MM.1S (cell line): ENCODE measurements around the gene TP73.

Source experiments
- DNase-seq: peaks from one replicate; pipeline ENCODE4 v3.0.0-alpha.2; 2015
- H2AFZ ChIP-seq: fragments of 300-600 bp; sonication (generic); 2 replicates; pipeline ENCODE4 v1.6.0; 2016; ENCODE audit warnings: antibody characterized with exemption, low read length
- H3F3A ChIP-seq: fragments of 300-600 bp; sonication (generic); 2 replicates; pipeline ENCODE4 v1.6.1; 2016; ENCODE audit warnings: mild to moderate bottlenecking, antibody characterized with exemption, low read length, moderate library complexity, mixed read lengths; ENCODE audit not compliant: insufficient read depth
- H3K27ac ChIP-seq: fragments of 300-600 bp; sonication (generic); 2 replicates; pipeline ENCODE4 v1.5.1; 2016; ENCODE audit warnings: mild to moderate bottlenecking, low read length
- H3K27me3 ChIP-seq: fragments of 300-600 bp; sonication (generic); replicated peaks from 2 replicates; pipeline ENCODE4 v1.6.0; 2016; ENCODE audit warnings: low read length; ENCODE audit not compliant: insufficient read depth
- H3K36me3 ChIP-seq: fragments of 300-600 bp; sonication (generic); replicated peaks from 2 replicates; pipeline ENCODE4 v1.6.1; 2016; ENCODE audit warnings: mild to moderate bottlenecking, low read length, mixed read lengths; ENCODE audit not compliant: insufficient read depth
- H3K4me1 ChIP-seq: fragments of 300-600 bp; sonication (generic); 2 replicates; pipeline ENCODE4 v1.6.1; 2016; ENCODE audit warnings: low read length, mixed read lengths
- H3K4me2 ChIP-seq: fragments of 300-600 bp; sonication (generic); 2 replicates; pipeline ENCODE4 v1.6.0; 2016; ENCODE audit warnings: low read depth, low read length
- H3K4me3 ChIP-seq: fragments of 300-600 bp; sonication (generic); 2 replicates; pipeline ENCODE4 v1.5.1; 2016; ENCODE audit warnings: low read length, mixed read lengths
- H3K79me2 ChIP-seq: fragments of 300-600 bp; sonication (generic); 2 replicates; pipeline ENCODE4 v1.6.1; 2016; ENCODE audit warnings: mixed run types, low read length, mixed read lengths
- H3K9ac ChIP-seq: fragments of 300-600 bp; sonication (generic); 2 replicates; pipeline ENCODE4 v1.6.1; 2016; ENCODE audit warnings: low read length, mixed read lengths
- H3K9me2 ChIP-seq: fragments of 300-600 bp; sonication (generic); replicated peaks from 2 replicates; pipeline ENCODE4 v1.6.1; 2016; ENCODE audit warnings: mild to moderate bottlenecking, low read length, mixed read lengths; ENCODE audit not compliant: insufficient read depth
- H3K9me3 ChIP-seq: fragments of 300-600 bp; sonication (generic); replicated peaks from 2 replicates; pipeline ENCODE4 v1.6.1; 2016; ENCODE audit warnings: mild to moderate bottlenecking, low read length, mixed read lengths; ENCODE audit not compliant: insufficient read depth
- H4K20me1 ChIP-seq: fragments of 300-600 bp; sonication (generic); 2 replicates; pipeline ENCODE4 v1.6.1; 2016; ENCODE audit warnings: mild to moderate bottlenecking, low read length, moderate library complexity, mixed read lengths; ENCODE audit not compliant: insufficient read depth
- CTCF ChIP-seq: fragments of 300-600 bp; sonication (generic); IDR thresholded peaks from 2 replicates; pipeline ENCODE4 v1.5.1; 2016; ENCODE audit warnings: antibody characterized with exemption, low read length, mixed read lengths
- EZH2 ChIP-seq: fragments of 300-600 bp; sonication (generic); optimal IDR thresholded peaks from 2 replicates; pipeline ENCODE3; 2017; ENCODE audit warnings: low read depth, mild to moderate bottlenecking, antibody characterized with exemption, low read length, mixed read lengths
- EZH2phosphoT487 ChIP-seq: fragments of 300-600 bp; sonication (generic); IDR thresholded peaks from 2 replicates; pipeline ENCODE4 v1.6.1; 2018; ENCODE audit warnings: antibody characterized with exemption, low read length

TP73 gene

GRCh38 chr1:3693321-3693720 lies 41.0 kb downstream of the TP73 start:
- TF ChIP-seq CTCF (no peak), EZH2phosphoT487 (no peak), EZH2 (no peak)
- H3K27me3 ChIP-seq = no peaks in the 10 kb centered on the region
- H3K36me3 ChIP-seq = no peaks in the 10 kb centered on the region
- H3K79me2 ChIP-seq = no peaks in the 10 kb centered on the region
- H3K9me2 ChIP-seq = no peaks in the 10 kb centered on the region
- no peak for DNase-seq
- no peak overlapping the region for H3K4me2 ChIP-seq
- no peaks in the 10 kb centered on the region for H3K9me3 ChIP-seq
- H3F3A ChIP-seq = no peaks in the 10 kb centered on the region
- H3K9ac ChIP-seq = no peak overlapping the region
- H3K4me1 ChIP-seq = no peaks in the 10 kb centered on the region
- no peak overlapping the region for H3K27ac ChIP-seq
- no peaks in the 10 kb centered on the region for H4K20me1 ChIP-seq
- H3K4me3 ChIP-seq = no peak overlapping the region
- no peak overlapping the region for H2AFZ ChIP-seq

- Histone ChIP-seq H2AFZ (no peak overlapping the region), H3K9me3 (no peaks in the 10 kb centered on the region), H3K36me3 (no peaks in the 10 kb centered on the region), H3K27ac (no peak overlapping the region), H3K4me3 (no peak overlapping the region), H3K79me2 (no peaks in the 10 kb centered on the region), H3F3A (no peaks in the 10 kb centered on the region), H4K20me1 (no peaks in the 10 kb centered on the region), H3K27me3 (no peaks in the 10 kb centered on the region), H3K4me1 (no peaks in the 10 kb centered on the region), H3K4me2 (no peak overlapping the region), H3K9ac (no peak overlapping the region), H3K9me2 (no peaks in the 10 kb centered on the region)
- no peak for DNase-seq
- TF ChIP-seq EZH2 (no peak), CTCF (peak; percentile 25)
These were observed 43.3 kb downstream of the TP73 start for GRCh38 chr1:3695326-3696217.

DNA sequence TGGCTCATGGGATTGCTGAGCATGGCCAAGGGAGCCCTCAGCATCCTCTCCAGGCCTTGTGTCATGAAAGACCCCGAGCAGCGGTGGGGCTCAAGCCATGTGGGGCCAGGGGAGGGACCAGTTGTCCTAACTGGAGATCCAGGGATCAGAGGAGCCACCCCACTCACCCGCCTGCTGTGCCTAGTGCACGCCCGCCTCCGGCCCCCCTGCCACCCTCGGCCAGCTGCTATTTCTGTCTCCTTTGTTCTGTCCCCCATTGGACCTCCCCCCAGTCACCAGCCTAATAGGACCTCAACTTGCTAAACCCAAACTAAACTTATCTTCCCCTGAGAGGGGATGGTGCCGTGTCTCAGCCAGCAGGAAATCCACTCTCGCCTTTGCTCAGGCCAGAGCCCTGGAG lies 44.4 kb downstream of the TP73 start:
- Histone ChIP-seq H3K4me3 (no peak overlapping the region), H3K4me1 (no peaks in the 10 kb centered on the region), H3K4me2 (no peak overlapping the region), H3K9ac (no peak overlapping the region), H3K36me3 (no peaks in the 10 kb centered on the region), H3K79me2 (no peaks in the 10 kb centered on the region), H3K27me3 (no peaks in the 10 kb centered on the region), H3K9me2 (no peaks in the 10 kb centered on the region), H4K20me1 (no peaks in the 10 kb centered on the region), H3K9me3 (no peaks in the 10 kb centered on the region), H2AFZ (no peak overlapping the region), H3K27ac (no peak overlapping the region), H3F3A (no peaks in the 10 kb centered on the region)
- no peak for DNase-seq
- TF ChIP-seq EZH2phosphoT487 (no peak), CTCF (no peak), EZH2 (no peak)
